H1 (cell line): Measurements from ENCODE around the gene OGFR. TPM values are rescaled to one million over a fixed set of nuclear protein-coding genes. Genes with fewer than 3 reads are reported as not detected.
A peak's percentile ranks its signal among the peaks of the same experiment; 100 is the strongest.

Experiments used
- BRCA1 ChIP-seq: IDR thresholded peaks from 2 replicates; pipeline ENCODE4 v1.6.1; 2012; ENCODE audit warnings: low read depth, low read length, improper control_type of control experiment
- CBX5 ChIP-seq: fragments of 300-800, 300-1000 bp; sonication (generic); IDR thresholded peaks from 2 replicates; pipeline ENCODE4 v1.7.1; 2016; ENCODE audit warnings: antibody characterized with exemption, low read length, low read depth
- CEBPB ChIP-seq: IDR thresholded peaks from 2 replicates; pipeline ENCODE4 v1.6.1; 2012; ENCODE audit warnings: low read depth, low read length
- CTBP2 ChIP-seq: IDR thresholded peaks from 2 replicates; pipeline ENCODE4 v1.7.0; 2011; ENCODE audit warnings: borderline replicate concordance, mild to moderate bottlenecking, moderate library complexity, mixed read lengths, low read length; ENCODE audit not compliant: insufficient read depth, insufficient read length
- EGR1 ChIP-seq: IDR thresholded peaks from 2 replicates; pipeline ENCODE4 v1.6.1; 2011; ENCODE audit warnings: low read depth, low read length, borderline replicate concordance
- EZH2 ChIP-seq: fragments of 200-600 bp; sonication (generic); IDR thresholded peaks from 2 replicates; pipeline ENCODE4 v1.7.1; 2012; ENCODE audit warnings: low read depth, mild to moderate bottlenecking, moderate library complexity, low read length, inconsistent platforms; ENCODE audit not compliant: severe bottlenecking
- GTF2F1 ChIP-seq: IDR thresholded peaks from 2 replicates; pipeline ENCODE4 v1.6.1; 2012; ENCODE audit warnings: low read depth, low read length, improper control_type of control experiment, borderline replicate concordance
- JUN ChIP-seq: IDR thresholded peaks from 2 replicates; pipeline ENCODE4 v1.6.1; 2011; ENCODE audit warnings: low read depth, mild to moderate bottlenecking, improper control_type of control experiment, low read length
- JUND ChIP-seq: IDR thresholded peaks from 2 replicates; pipeline ENCODE4 v1.6.1; 2011; ENCODE audit warnings: mild to moderate bottlenecking, improper control_type of control experiment, low read length
- PHF8 ChIP-seq: fragments of 200-600 bp; sonication (generic); conservative IDR thresholded peaks from 2 replicates; pipeline ENCODE4 v1.7.1; 2012; ENCODE audit warnings: low read depth, mild to moderate bottlenecking, inconsistent platforms, low read length, moderate library complexity
- POLR2AphosphoS5 ChIP-seq: IDR thresholded peaks from 2 replicates; pipeline ENCODE4 v1.6.1; 2011; ENCODE audit warnings: low read depth, low read length
- RNF2 ChIP-seq: fragments of 200-900, 300-1000 bp; sonication (generic); IDR thresholded peaks from 2 replicates; pipeline ENCODE4 v1.7.1; 2016; ENCODE audit warnings: borderline replicate concordance, low read depth, mild to moderate bottlenecking, antibody characterized with exemption, low read length; ENCODE audit not compliant: poor library complexity, severe bottlenecking; ENCODE audit errors: missing control alignments
- RXRA ChIP-seq: IDR thresholded peaks from 2 replicates; pipeline ENCODE4 v1.6.1; 2011; ENCODE audit warnings: low read depth, mild to moderate bottlenecking, low read length, moderate library complexity; ENCODE audit not compliant: insufficient read depth
- SAP30 ChIP-seq: fragments of 300-600 bp; sonication (generic); IDR thresholded peaks from 2 replicates; pipeline ENCODE4 v1.7.1; 2012; ENCODE audit warnings: low read length, moderate library complexity, mild to moderate bottlenecking, inconsistent platforms; ENCODE audit not compliant: insufficient read depth, insufficient replicate concordance
- SIN3A ChIP-seq, 2 experiments: IDR thresholded peaks in 1 of 2; conservative IDR thresholded peaks in 1 of 2; 2 replicates each; pipeline ENCODE4 v1.6.1; 2011 to 2012; ENCODE audit warnings: low read length in 2 of 2, improper control_type of control experiment in 1 of 2, low read depth in 1 of 2, mild to moderate bottlenecking in 1 of 2
- TAF7 ChIP-seq: optimal IDR thresholded peaks from 2 replicates; pipeline ENCODE3; 2011; ENCODE audit warnings: low read depth, mild to moderate bottlenecking, inconsistent platforms, low read length, moderate library complexity, borderline replicate concordance
- TCF12 ChIP-seq: IDR thresholded peaks from 2 replicates; pipeline ENCODE4 v1.6.1; 2011; ENCODE audit warnings: low read depth, mild to moderate bottlenecking, low read length
- YY1 ChIP-seq: IDR thresholded peaks from 2 replicates; pipeline ENCODE4 v1.6.1; 2011; ENCODE audit warnings: low read depth, mild to moderate bottlenecking, low read length
- polyA plus RNA-seq, 7 experiments: library from polyadenylated mRNA; depleted of rRNA in 3 of 7; stranded (reverse) in 5 of 7; unstranded in 2 of 7; fragments of >200 nt in 5 of 7; fragments of 200-250 nt in 2 of 7; gene quantifications; 1 replicate in 5 of 7; 2 replicates in 1 of 7; 4 replicates in 1 of 7; pipeline versions ENCODE4 v1.2.1 to v1.2.3, GENCODE V29; 2011 to 2013; ENCODE audit warnings: missing spikeins in 2 of 7, mixed read lengths in 2 of 7
- total RNA-seq: library from RNA; stranded (reverse); fragmentation: NEBNext Ultra II Directional; extraction: Animal tissue kit (Norgen Biotek cat#: 25700); gene quantifications from 2 replicates; pipeline ENCODE4 v1.2.1, GENCODE V29; 2021
- TF ChIP-seq, protein P1 (sequence below), 3 experiments: IDR thresholded peaks; 1 replicate in 2 of 3; 2 replicates in 1 of 3; pipeline versions ENCODE4 v1.5.1 to v1.6.1; 2011; ENCODE audit warnings: low read length in 3 of 3, mild to moderate bottlenecking in 3 of 3, inconsistent platforms in 2 of 3, low read depth in 1 of 3, moderate library complexity in 1 of 3; ENCODE audit not compliant: insufficient read depth in 1 of 3; ENCODE audit errors: control extremely low read depth in 1 of 3

Gene OGFR
- total and polyA plus RNA-seq, 2 of the 8 experiments (the other 6 are each of a cell fraction or from before 2014, with no cell fraction given): 13.9 to 25.1 TPM

DNA sequence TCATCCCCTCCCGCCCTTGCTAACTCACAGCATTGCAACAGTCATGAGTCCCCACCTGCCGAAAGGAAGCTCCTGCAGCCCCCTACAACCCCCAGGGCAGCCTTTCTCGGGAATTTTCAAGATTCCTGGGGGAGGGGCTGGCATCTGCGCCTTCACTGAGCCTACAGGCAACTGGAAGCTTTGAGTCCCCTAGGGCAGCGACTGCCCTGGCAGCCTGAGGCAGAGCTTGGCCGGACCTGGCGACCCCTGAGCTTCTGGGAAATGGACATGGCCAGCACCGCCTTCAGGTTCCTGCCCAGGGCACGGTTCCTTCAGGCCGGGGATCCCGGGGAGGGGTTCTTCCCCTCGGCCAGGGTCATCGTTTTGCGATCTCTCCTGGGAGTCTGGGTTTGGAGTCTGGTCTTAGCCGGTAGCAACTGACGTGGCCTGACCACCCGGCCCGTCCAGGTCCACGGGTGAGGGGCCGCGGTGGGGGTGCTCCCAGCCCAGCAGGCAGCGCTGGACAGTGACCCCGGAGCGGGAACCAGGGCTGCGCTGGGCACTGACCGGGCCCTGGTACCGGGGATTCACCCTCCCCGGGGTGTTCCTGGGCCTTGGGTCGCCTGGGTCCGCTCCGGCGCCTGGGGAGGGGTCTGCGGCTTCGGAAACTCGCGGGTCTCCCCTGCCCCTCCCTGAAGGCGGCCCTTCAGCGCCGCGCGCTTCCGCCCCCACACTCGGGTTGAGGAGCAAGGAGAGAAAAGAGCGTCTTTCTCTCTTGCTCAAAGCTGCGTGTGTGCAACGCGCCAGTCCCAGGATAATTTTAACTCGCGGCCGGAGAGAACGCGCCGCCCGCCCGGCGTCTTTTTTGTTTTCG, 11.6 kb downstream of the OGFR start (continued):
- TF ChIP-seq CTBP2 (peak; percentile 76), RXRA (peak; percentile 52; the same call in 1 of the 2 replicates), SAP30 (no peak), POLR2AphosphoS5 (peak; percentile 66; the same call in 1 of the 2 replicates), PHF8 (no peak; the same call in none of the 2 replicates), RNF2 (no peak), GTF2F1 (no peak), EZH2 (peak; percentile 43), TCF12 (peak; percentile 85; the same call in 1 of the 2 replicates), CEBPB (peak; percentile 80), CBX5 (no peak), TAF7 (no peak), SIN3A (conservative IDR thresholded peaks at IDR 0.05 in 1 of 2, IDR thresholded peaks at IDR 0.05 in 1 of 2; ENCODE audit: low read depth in 1 of 2, low read length in 2 of 2) (peak in 1 of 2 experiments; percentile 66; a peak in 2 of 4 replicates), JUND (no peak), BRCA1 (no peak), YY1 (0 out of 2 replicates have a peak, but pooled peaks have one; percentile 61), JUN (no peak), EGR1 (peak; percentile 51; the same call in 1 of the 2 replicates)
- TF ChIP-seq, protein P1, sequence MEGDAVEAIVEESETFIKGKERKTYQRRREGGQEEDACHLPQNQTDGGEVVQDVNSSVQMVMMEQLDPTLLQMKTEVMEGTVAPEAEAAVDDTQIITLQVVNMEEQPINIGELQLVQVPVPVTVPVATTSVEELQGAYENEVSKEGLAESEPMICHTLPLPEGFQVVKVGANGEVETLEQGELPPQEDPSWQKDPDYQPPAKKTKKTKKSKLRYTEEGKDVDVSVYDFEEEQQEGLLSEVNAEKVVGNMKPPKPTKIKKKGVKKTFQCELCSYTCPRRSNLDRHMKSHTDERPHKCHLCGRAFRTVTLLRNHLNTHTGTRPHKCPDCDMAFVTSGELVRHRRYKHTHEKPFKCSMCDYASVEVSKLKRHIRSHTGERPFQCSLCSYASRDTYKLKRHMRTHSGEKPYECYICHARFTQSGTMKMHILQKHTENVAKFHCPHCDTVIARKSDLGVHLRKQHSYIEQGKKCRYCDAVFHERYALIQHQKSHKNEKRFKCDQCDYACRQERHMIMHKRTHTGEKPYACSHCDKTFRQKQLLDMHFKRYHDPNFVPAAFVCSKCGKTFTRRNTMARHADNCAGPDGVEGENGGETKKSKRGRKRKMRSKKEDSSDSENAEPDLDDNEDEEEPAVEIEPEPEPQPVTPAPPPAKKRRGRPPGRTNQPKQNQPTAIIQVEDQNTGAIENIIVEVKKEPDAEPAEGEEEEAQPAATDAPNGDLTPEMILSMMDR (IDR thresholded peaks at IDR 0.05; ENCODE audit: control extremely low read depth in 1 of 3, insufficient read depth in 1 of 3, low read depth in 1 of 3, low read length in 3 of 3): no peak
